ENCODE results near the gene SGIP1. TPM values are rescaled to one million over a fixed set of nuclear protein-coding genes. Genes with fewer than 3 reads are reported as not detected.
A peak's percentile ranks its signal among the peaks of the same experiment; 100 is the strongest.

The SGIP1 gene
- total RNA-seq, 1 donor from 2014 or later = 75.2 TPM

- Mint-ChIP-seq H3K9me3 (ENCODE audit: unreplicated experiment) (peaks cover 5% of the 10 kb centered on the region), H3K27me3 (ENCODE audit: unreplicated experiment) (peaks cover 10% of the 10 kb centered on the region), H3K4me1 (ENCODE audit: low read depth, unreplicated experiment) (peaks cover 7% of the 10 kb centered on the region), H3K4me3 (ENCODE audit: unreplicated experiment) (peak overlapping the region; percentile 89), H3K36me3 (ENCODE audit: unreplicated experiment) (no peaks in the 10 kb centered on the region), H3K27ac (ENCODE audit: unreplicated experiment) (peak overlapping the region; percentile 95)
- peak; percentile 57 for DNase-seq
- TF ChIP-seq CTCF (IDR thresholded peaks at IDR 0.05; ENCODE audit: partially characterized antibody, unreplicated experiment) = no peak
Measured at GRCh38 chr1:66532798-66533783, 862 bp upstream of the SGIP1 start.

- H3K36me3 Mint-ChIP-seq (ENCODE audit: unreplicated experiment) = no peaks in the 10 kb centered on the region
- peak overlapping the region; percentile 89 for H3K4me3 Mint-ChIP-seq (ENCODE audit: unreplicated experiment)
- H3K4me1 Mint-ChIP-seq (ENCODE audit: low read depth, unreplicated experiment) = peaks cover 13% of the 10 kb centered on the region
- peaks cover 5% of the 10 kb centered on the region for H3K9me3 Mint-ChIP-seq (ENCODE audit: unreplicated experiment)
- peak overlapping the region; percentile 95 for H3K27ac Mint-ChIP-seq (ENCODE audit: unreplicated experiment)
- peaks cover 10% of the 10 kb centered on the region for H3K27me3 Mint-ChIP-seq (ENCODE audit: unreplicated experiment)
- no peak for TF ChIP-seq CTCF (IDR thresholded peaks at IDR 0.05; ENCODE audit: partially characterized antibody, unreplicated experiment)
- DNase-seq = no peak
Measured at GRCh38 chr1:66535061-66535460, 1.1 kb downstream of the SGIP1 start.

- Mint-ChIP-seq H3K9me3 (ENCODE audit: unreplicated experiment) (peaks cover 5% of the 10 kb centered on the region), H3K36me3 (ENCODE audit: unreplicated experiment) (no peaks in the 10 kb centered on the region), H3K27ac (ENCODE audit: unreplicated experiment) (no peak overlapping the region), H3K4me3 (ENCODE audit: unreplicated experiment) (peak overlapping the region; percentile 89), H3K27me3 (ENCODE audit: unreplicated experiment) (peaks cover 10% of the 10 kb centered on the region), H3K4me1 (ENCODE audit: low read depth, unreplicated experiment) (peaks cover 13% of the 10 kb centered on the region)
- no peak for DNase-seq
- no peak for TF ChIP-seq CTCF (IDR thresholded peaks at IDR 0.05; ENCODE audit: partially characterized antibody, unreplicated experiment)
Measured at GRCh38 chr1:66535853-66536252, 1.9 kb downstream of the SGIP1 start.

GRCh38 chr1:66537718-66538117 lies 3.8 kb downstream of the SGIP1 start:
- DNase-seq = no peak
- Mint-ChIP-seq H3K27me3 (ENCODE audit: unreplicated experiment) (peaks cover 8% of the 10 kb centered on the region), H3K9me3 (ENCODE audit: unreplicated experiment) (peaks cover 1% of the 10 kb centered on the region), H3K36me3 (ENCODE audit: unreplicated experiment) (no peaks in the 10 kb centered on the region), H3K4me1 (ENCODE audit: low read depth, unreplicated experiment) (peaks cover 7% of the 10 kb centered on the region), H3K27ac (ENCODE audit: unreplicated experiment) (no peak overlapping the region), H3K4me3 (ENCODE audit: unreplicated experiment) (no peak overlapping the region)
- TF ChIP-seq CTCF (IDR thresholded peaks at IDR 0.05; ENCODE audit: partially characterized antibody, unreplicated experiment) = no peak

GRCh38 chr1:66539491-66539890 lies 5.5 kb downstream of the SGIP1 start:
- peaks cover 6% of the 10 kb centered on the region for H3K4me1 Mint-ChIP-seq (ENCODE audit: low read depth, unreplicated experiment)
- no peak for TF ChIP-seq CTCF (IDR thresholded peaks at IDR 0.05; ENCODE audit: partially characterized antibody, unreplicated experiment)

More at GRCh38 chr1:66539491-66539890, 5.5 kb downstream of the SGIP1 start:
- H3K27ac Mint-ChIP-seq (ENCODE audit: unreplicated experiment) = no peak overlapping the region
- no peaks in the 10 kb centered on the region for H3K9me3 Mint-ChIP-seq (ENCODE audit: unreplicated experiment)
- no peak overlapping the region for H3K4me3 Mint-ChIP-seq (ENCODE audit: unreplicated experiment)
- no peaks in the 10 kb centered on the region for H3K36me3 Mint-ChIP-seq (ENCODE audit: unreplicated experiment)
- H3K27me3 Mint-ChIP-seq (ENCODE audit: unreplicated experiment) = no peaks in the 10 kb centered on the region
- DNase-seq = no peak
